IgD-negative memory B cell (primary cell): ENCODE results near the gene CEACAM1. TPM values are rescaled to one million over a fixed set of nuclear protein-coding genes. Genes with fewer than 3 reads are reported as not detected.
A peak's percentile ranks its signal among the peaks of the same experiment; 100 is the strongest.
"Not testable (repeated sequence)": the region's sequence is repeated elsewhere in the genome, so short reads cannot be mapped to it uniquely, and the experiment has no call there.

Source experiments
- H3K27ac Mint-ChIP-seq, 3 donors: one replicate each; pipeline ENCODE4 v1.8.0; 2020 to 2022; ENCODE audit warnings: mild to moderate bottlenecking in 3 of 3, mixed read lengths in 3 of 3, moderate library complexity in 1 of 3
- H3K27me3 Mint-ChIP-seq: one replicate; pipeline ENCODE4 v1.8.0; 2021; ENCODE audit warnings: mixed read lengths
- H3K36me3 Mint-ChIP-seq: one replicate; pipeline ENCODE4 v1.8.0; 2020; ENCODE audit warnings: mild to moderate bottlenecking, mixed read lengths
- H3K4me1 Mint-ChIP-seq, 3 donors: one replicate each; pipeline ENCODE4 v1.8.0; 2020 to 2022; ENCODE audit warnings: mixed read lengths in 3 of 3, mild to moderate bottlenecking in 1 of 3
- H3K4me3 Mint-ChIP-seq, 4 donors: one replicate each; pipeline ENCODE4 v1.8.0; 2020 to 2022; ENCODE audit warnings: mild to moderate bottlenecking in 4 of 4, mixed read lengths in 4 of 4, moderate library complexity in 3 of 4
- H3K9me3 Mint-ChIP-seq, 3 donors: one replicate each; pipeline ENCODE4 v1.8.0; 2020 to 2021; ENCODE audit warnings: mixed read lengths in 3 of 3, mild to moderate bottlenecking in 1 of 3
- polyA plus RNA-seq: library from polyadenylated mRNA; unstranded; fragments of 300-500 nt; fragmentation: Illumina TruSeq; gene quantifications from one replicate; pipeline ENCODE4 v1.2.3, GENCODE V29; 2021

CEACAM1 gene
- polyA plus RNA-seq, 1 donor from 2014 or later = 5.4 TPM

DNA sequence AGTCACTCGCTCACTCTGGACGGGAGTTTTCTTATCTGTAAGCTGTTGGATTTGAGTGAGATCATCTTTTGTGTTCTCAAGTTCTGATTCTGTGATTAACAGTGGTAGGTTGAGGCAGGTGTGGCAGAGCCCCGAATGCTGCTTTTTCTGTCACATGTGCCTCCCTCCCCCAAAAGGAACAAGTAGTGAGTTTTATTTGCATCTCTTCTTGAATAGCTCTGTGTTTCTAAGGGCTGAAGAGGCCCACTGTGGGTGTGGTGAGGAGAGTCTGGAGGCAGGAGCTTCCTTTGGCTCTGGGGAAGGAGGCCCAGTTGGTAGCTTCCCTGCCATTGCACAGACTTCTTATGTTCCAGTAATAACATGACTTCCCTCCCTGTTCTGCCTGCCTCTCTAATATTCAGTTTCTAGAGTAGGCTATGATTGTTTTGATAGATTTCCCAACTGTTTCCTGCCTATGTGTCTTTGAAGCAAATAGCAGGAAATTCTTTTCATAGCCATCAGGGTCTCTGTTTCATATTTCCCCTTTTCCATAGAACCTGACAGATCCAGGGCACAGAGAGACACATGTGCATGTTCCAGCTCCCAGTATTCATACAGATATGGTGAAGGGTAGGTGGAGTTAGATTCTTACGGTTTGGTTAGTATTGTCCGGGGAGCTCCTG, 61.6 kb downstream of the CEACAM1 start:
- Mint-ChIP-seq H3K9me3 (no peaks in the 10 kb centered on the region), H3K27me3 (no peaks in the 10 kb centered on the region), H3K27ac (peak overlapping the region; percentile 48 to 66 (median 63)), H3K36me3 (no peaks in the 10 kb centered on the region), H3K4me1 (peaks cover 23 to 42% (median 32%) of the 10 kb centered on the region in 3 donors), H3K4me3 (peak overlapping the region; percentile 22 to 84 (median 59))

DNA sequence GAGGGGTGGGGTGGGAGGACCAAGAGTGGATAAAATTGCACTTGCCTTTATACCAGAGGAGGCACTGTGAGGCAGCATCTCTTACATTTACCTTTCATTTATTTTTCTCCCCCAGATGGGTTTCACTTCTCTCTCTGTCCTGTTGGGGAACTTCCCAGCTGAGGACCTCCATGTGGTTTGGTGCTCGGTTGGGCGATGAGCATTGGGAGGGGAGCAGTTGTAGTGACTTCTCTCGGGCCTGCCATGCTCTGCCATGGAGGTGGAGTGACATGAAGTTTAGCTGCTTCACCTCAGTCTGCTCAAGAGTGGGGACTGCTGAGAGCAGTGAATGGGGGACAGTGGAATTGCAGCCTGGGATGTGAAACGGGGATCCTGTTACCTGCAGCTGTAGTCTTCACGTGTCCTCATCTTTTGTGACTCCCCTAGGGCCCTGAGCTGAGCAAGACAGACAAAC, 62.4 kb downstream of the CEACAM1 start:
- no peaks in the 10 kb centered on the region for H3K36me3 Mint-ChIP-seq
- peak overlapping the region in 3 of 4 donors; percentile 22 to 84 (median 80) for H3K4me3 Mint-ChIP-seq
- H3K27me3 Mint-ChIP-seq = no peaks in the 10 kb centered on the region
- peak overlapping the region; percentile 48 to 66 (median 63) for H3K27ac Mint-ChIP-seq
- H3K9me3 Mint-ChIP-seq = no peaks in the 10 kb centered on the region
- peaks cover 23 to 42% (median 32%) of the 10 kb centered on the region in 3 donors for H3K4me1 Mint-ChIP-seq

DNA sequence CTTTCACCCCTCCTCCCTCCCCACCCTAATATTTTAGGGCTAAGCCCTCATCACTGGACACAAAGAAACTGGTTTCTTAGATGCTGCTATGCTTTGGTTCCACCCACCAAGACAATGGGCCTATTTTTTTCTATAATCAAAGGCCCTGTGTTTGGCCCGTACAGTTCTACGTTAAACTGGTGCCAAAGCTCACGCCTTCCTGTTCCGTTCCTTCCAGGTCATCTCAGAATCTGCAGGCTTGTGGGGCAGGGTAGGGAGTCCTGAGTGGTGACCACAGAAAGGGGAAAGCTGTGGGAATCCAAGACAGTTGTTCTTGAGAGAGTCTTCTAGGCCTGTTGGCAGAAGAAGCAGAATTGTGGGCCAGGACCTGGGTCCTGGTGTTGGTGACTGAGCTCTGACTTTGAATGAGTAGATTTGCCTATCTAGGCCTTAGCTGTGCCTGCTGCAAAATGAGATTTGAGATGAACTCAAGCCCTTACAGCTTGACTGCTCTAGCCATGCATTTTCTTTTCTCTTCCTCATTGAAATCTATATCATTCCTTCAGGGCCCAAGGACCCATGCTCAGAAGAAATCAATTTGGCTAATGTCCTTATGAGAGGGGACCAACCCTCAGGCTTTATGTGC, 66.5 kb downstream of the CEACAM1 start:
- Mint-ChIP-seq H3K27me3 (no peaks in the 10 kb centered on the region), H3K27ac (peak overlapping the region in 2 of 3 donors; percentile 36 to 87), H3K9me3 (no peaks in the 10 kb centered on the region), H3K36me3 (peaks cover 2% of the 10 kb centered on the region), H3K4me3 (no peak overlapping the region), H3K4me1 (peaks cover 18 to 31% (median 28%) of the 10 kb centered on the region in 3 donors)

DNA sequence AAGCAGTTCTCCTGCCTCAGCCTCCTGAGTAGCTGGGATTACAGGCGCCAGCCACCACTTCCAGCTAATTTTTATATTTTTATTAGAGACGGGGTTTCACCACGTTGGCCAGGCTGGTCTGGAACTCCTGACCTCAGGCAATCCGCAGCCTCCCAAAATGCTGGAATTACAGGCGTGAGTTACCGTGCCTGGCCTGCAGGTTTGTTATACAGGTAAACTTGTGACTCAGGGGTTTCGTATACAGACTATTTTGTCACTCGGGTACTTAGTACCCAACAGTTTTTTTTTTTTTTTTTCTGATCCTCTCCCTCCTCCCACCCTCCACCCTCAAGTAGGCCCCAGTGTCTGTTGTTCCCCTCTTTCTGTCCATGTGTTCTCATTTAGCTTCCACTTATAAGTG, 67.0 kb downstream of the CEACAM1 start:
- not testable (repeated sequence) for H3K27me3 Mint-ChIP-seq, H3K27ac Mint-ChIP-seq, H3K4me3 Mint-ChIP-seq, H3K9me3 Mint-ChIP-seq, H3K36me3 Mint-ChIP-seq
- H3K4me1 Mint-ChIP-seq = peaks cover 12 to 27% (median 24%) of the 10 kb centered on the region in 3 donors

DNA sequence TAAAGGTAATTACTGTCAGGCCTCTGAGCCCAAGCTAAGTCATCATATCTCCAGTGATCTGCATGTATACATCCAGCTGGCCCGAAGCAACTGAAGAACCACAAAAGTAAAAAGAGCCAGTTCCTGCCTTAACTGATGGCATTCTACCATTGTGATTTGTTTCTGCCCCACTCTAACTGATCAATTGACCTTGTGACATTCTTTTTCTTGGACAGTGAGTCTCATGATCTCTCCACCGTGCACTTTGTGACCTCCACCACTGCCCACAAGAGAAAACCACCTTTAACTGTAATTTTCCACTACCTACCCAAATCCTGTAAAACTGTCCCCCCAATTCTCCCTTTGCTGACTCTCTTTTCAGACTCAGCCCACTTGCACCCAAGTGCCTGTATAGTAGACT, 68.4 kb downstream of the CEACAM1 start:
- peaks cover 2% of the 10 kb centered on the region for H3K36me3 Mint-ChIP-seq
- no peaks in the 10 kb centered on the region for H3K9me3 Mint-ChIP-seq
- H3K27me3 Mint-ChIP-seq = no peaks in the 10 kb centered on the region
- no peak overlapping the region for H3K4me3 Mint-ChIP-seq
- peaks cover 4 to 20% (median 17%) of the 10 kb centered on the region in 3 donors for H3K4me1 Mint-ChIP-seq
- H3K27ac Mint-ChIP-seq = no peak overlapping the region

Other genes with a start within 250 kb of the CEACAM1 start
- 0.55 TPM for gene PRR19, start 226.3 kb downstream of the CEACAM1 start, polyA plus RNA-seq
- 49.0 TPM for gene PAFAH1B3, start 225.9 kb downstream of the CEACAM1 start, polyA plus RNA-seq
- not detected for gene TMEM145, start 215.2 kb downstream of the CEACAM1 start, polyA plus RNA-seq
- 0.90 TPM for gene MEGF8, start 202.8 kb downstream of the CEACAM1 start, polyA plus RNA-seq
- gene CNFN, start 138.2 kb downstream of the CEACAM1 start, polyA plus RNA-seq = 42.5 TPM
- gene LIPE, start 101.1 kb downstream of the CEACAM1 start, polyA plus RNA-seq = 15.0 TPM
- gene CXCL17, start 85.5 kb downstream of the CEACAM1 start, polyA plus RNA-seq = 0.25 TPM
- not detected for gene CEACAM8, start 66.4 kb upstream of the CEACAM1 start, polyA plus RNA-seq
- not detected for gene PSG3, start 212.0 kb upstream of the CEACAM1 start, polyA plus RNA-seq
- not detected for gene PSG8, start 237.2 kb upstream of the CEACAM1 start, polyA plus RNA-seq